ENCODE measurements around the gene PAM. TPM values are rescaled to one million over a fixed set of nuclear protein-coding genes. Genes with fewer than 3 reads are reported as not detected.

PAM gene
- total and polyA plus RNA-seq, 2 of the 8 experiments (the other 6 are each of a cell fraction or from before 2014, with no cell fraction given) = 30.4 to 67.8 TPM

GRCh38 chr5:102873379-102873932, 118.4 kb downstream of the PAM start:
- POLR2A ChIA-PET (ENCODE audit: partially characterized antibody) = no interaction called here
- TF ChIP-seq ATF3 (IDR thresholded peaks at IDR 0.05; ENCODE audit: insufficient read depth, low read depth, low read length) = no peak
- TF ChIP-seq E2F6 (IDR thresholded peaks at IDR 0.05) = no peak

More at GRCh38 chr5:102873379-102873932, 118.4 kb downstream of the PAM start:
- Histone ChIP-seq H3K23ac (ENCODE audit: insufficient read length) (no peak overlapping the region), H2BK120ac (replicated peaks; ENCODE audit: low read depth, low read length) (no peak overlapping the region), H4K91ac (replicated peaks; ENCODE audit: insufficient read length, low read length) (no peak overlapping the region), H3K4me2 (ENCODE audit: insufficient read depth in 1 of 2, low read depth in 2 of 2, low read length in 2 of 2) (no peak overlapping the region), H2BK12ac (ENCODE audit: low read depth, low read length) (no peak overlapping the region; the same call in 1 of the 2 replicates), H4K20me1 (replicated peaks in 1 of 2; ENCODE audit: control insufficient read depth in 1 of 2, insufficient read depth in 2 of 2, low read length in 2 of 2) (no peaks in the 10 kb centered on the region), H3K4me3 (ENCODE audit: extremely low read depth in 1 of 4, insufficient read depth in 2 of 4, low read depth in 3 of 4, low read length in 4 of 4) (no peak overlapping the region), H3K79me2 (ENCODE audit: control insufficient read depth in 1 of 2, insufficient read depth in 2 of 2, low read length in 2 of 2) (no peaks in the 10 kb centered on the region), H3K4me1 (replicated peaks in 1 of 4; ENCODE audit: control insufficient read depth in 3 of 4, insufficient read depth in 4 of 4, low read length in 3 of 4) (peaks cover 0 to 8% (median 2%) of the 10 kb centered on the region in 4 experiments; a peak in 3 of 7 replicates), H3K79me1 (ENCODE audit: low read depth, low read length) (no peaks in the 10 kb centered on the region), H4K8ac (ENCODE audit: extremely low read depth, insufficient read depth, low read length) (no peak overlapping the region), H3K27me3 (replicated peaks in 1 of 4; ENCODE audit: control insufficient read depth in 3 of 4, extremely low read depth in 1 of 4, insufficient read depth in 3 of 4, low read length in 3 of 4) (no peaks in the 10 kb centered on the region), H3K18ac (ENCODE audit: extremely low read depth, low read length) (no peak overlapping the region), H3K56ac (replicated peaks; ENCODE audit: insufficient read length, low read depth, low read length) (no peak overlapping the region), H3K14ac (ENCODE audit: insufficient read length) (no peak overlapping the region), H4K5ac (ENCODE audit: insufficient read length, low read depth, low read length) (no peak overlapping the region), H3K9me3 (ENCODE audit: insufficient read depth in 2 of 2, low read depth in 1 of 2, low read length in 1 of 2) (no peaks in the 10 kb centered on the region), H3K4ac (replicated peaks; ENCODE audit: insufficient read length, low read depth, low read length) (no peak overlapping the region), H3K27ac (ENCODE audit: low read depth, low read length) (no peak overlapping the region), H3K36me3 (ENCODE audit: control insufficient read depth in 2 of 4, insufficient read depth in 4 of 4, low read length in 3 of 4) (no peaks in the 10 kb centered on the region), H3K9ac (replicated peaks in 1 of 4; ENCODE audit: extremely low read depth in 1 of 4, low read depth in 3 of 4, low read length in 3 of 4) (no peak overlapping the region), H3K23me2 (ENCODE audit: low read depth, low read length) (no peaks in the 10 kb centered on the region), H2BK15ac (ENCODE audit: low read length) (no peak overlapping the region), H2BK5ac (ENCODE audit: low read depth, low read length) (no peak overlapping the region), H2AK5ac (ENCODE audit: low read depth, low read length) (no peak overlapping the region), H2BK20ac (ENCODE audit: low read length) (no peak overlapping the region), H2AFZ (ENCODE audit: low read length) (no peak overlapping the region)
- CTCF ChIA-PET (ENCODE audit: partially characterized antibody) = no interaction called here
- DNase-seq (ENCODE audit: low read depth in 1 of 2, low spot score in 2 of 2) = no peak
- FAIRE-seq = no peak
- WGBS, 2 experiments (ENCODE audit: extremely low coverage in 1 of 2, insufficient coverage in 1 of 2, insufficient read length in 1 of 2, insufficient replicate concordance in 2 of 2, low coverage in 1 of 2, low lambda C conversion rate in 2 of 2, missing lambda C conversion rate in 1 of 2) = 92% methylated on average over 11 of the region's 11 CpGs; no CpG with 5 or more reads in 1 of the 2 experiments

Measured in H1 (cell line).